ENCODE measurements around the gene SEPTIN8.
"Not testable (repeated sequence)": the region's sequence is repeated elsewhere in the genome, so short reads cannot be mapped to it uniquely, and the experiment has no call there.

Gene SEPTIN8

DNA sequence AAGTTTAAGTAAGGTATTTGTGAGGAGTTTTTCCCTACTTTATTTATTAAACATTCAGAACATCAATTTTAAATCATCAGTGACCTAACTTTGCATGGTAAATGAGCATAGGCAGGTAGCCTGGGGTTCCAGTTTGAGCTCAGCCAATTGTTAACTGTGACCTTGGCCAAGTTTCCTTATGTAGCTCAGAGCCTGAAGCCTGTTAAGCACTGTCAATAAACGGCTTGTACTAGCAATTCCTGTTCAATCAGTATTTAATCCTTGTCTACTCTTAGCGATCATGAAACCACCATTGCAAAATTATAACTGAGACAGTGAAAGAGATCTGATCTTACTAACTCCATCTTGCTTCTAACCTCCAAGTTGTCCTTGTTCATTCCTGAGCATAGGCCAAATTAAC is 31.4 kb upstream of the SEPTIN8 start:
- WGBS, 2 donors (ENCODE audit: extremely low coverage in 2 of 2, insufficient read length in 2 of 2, insufficient replicate concordance in 1 of 2), result no CpG with 5 or more reads among the region's 2 CpGs
- Histone ChIP-seq H3K18ac (ENCODE audit: low read length) (no peak overlapping the region), H2BK5ac (ENCODE audit: low read length) (no peak overlapping the region)

DNA sequence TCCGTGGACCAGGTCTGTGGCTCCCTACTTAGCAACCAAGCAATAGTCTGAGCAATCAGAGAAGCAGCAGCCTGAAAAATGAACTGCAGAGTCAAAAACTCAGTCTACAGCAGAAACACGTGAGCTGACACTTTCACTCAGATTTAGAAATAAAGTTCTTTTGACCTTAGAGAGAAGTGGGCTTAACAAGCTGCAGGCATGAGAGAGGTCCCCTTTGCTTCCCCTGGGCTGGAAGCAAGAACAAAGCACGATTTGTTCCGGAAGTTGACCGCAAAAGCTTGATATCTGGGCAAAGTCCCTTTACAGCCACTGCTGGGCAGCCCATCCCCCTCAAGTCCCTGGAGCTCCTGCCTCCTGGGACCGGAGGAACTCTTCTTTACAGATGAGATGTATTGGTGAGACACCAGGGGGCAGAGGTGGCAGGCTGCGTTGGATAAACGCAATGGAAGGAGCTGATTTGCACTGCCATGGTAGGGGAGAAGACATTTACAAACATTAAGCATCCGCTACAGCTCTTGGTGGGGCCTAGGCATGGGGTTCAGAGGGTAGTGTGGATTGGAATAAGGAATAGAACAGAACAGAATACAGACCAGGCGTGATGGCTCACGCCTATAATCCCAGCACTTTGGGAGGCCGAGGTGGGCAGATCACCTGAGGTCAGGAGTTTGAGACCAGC is 30.3 kb upstream of the SEPTIN8 start:
- H2BK15ac ChIP-seq (ENCODE audit: low read length), result no peak overlapping the region
- WGBS, 2 donors (ENCODE audit: extremely low coverage in 2 of 2, insufficient read length in 2 of 2, insufficient replicate concordance in 1 of 2), result no CpG with 5 or more reads among the region's 12 CpGs
- DNase-seq (ENCODE audit: low spot score), result no peak
- H3K14ac ChIP-seq (ENCODE audit: low read length), result no peak overlapping the region
- no peak overlapping the region for H3K23ac ChIP-seq (ENCODE audit: low read depth, low read length, poor library complexity)
- H3K36me3 ChIP-seq (replicated peaks in 1 of 2; ENCODE audit: control insufficient read depth in 2 of 2, insufficient read depth in 2 of 2, low read length in 2 of 2), result no peaks in the 10 kb centered on the region
- peaks cover 0 to 46% (median 11%) of the 10 kb centered on the region in 3 experiments for H3K27me3 ChIP-seq (ENCODE audit: control insufficient read depth in 3 of 3, insufficient read depth in 3 of 3, low read depth in 1 of 3, low read length in 3 of 3)
- H3K9ac ChIP-seq (ENCODE audit: low read depth, low read length, poor library complexity), result no peak overlapping the region
- H3K9me3 ChIP-seq (replicated peaks in 1 of 2; ENCODE audit: control insufficient read depth in 2 of 2, insufficient read depth in 1 of 2, low read depth in 1 of 2, low read length in 2 of 2), result no peaks in the 10 kb centered on the region
- H2AFZ ChIP-seq (ENCODE audit: low read length), result peak overlapping the region; percentile 73
- peaks cover 5 to 6% of the 10 kb centered on the region in 2 donors for H3K4me1 ChIP-seq (ENCODE audit: control insufficient read depth in 2 of 2, insufficient read depth in 1 of 2, low read depth in 1 of 2, low read length in 2 of 2)
- no peak overlapping the region for H2AK5ac ChIP-seq (ENCODE audit: low read depth, low read length)
- H3K4ac ChIP-seq (ENCODE audit: low read length), result no peak overlapping the region
- H3K4me2 ChIP-seq (ENCODE audit: insufficient read depth, low read length, poor library complexity, severe bottlenecking), result no peak overlapping the region
- H4K8ac ChIP-seq (ENCODE audit: low read depth, low read length), result no peak overlapping the region
- H2BK5ac ChIP-seq (ENCODE audit: low read length), result no peak overlapping the region
- H3K4me3 ChIP-seq (ENCODE audit: low read length in 2 of 2), result no peak overlapping the region
- no peak overlapping the region for H3K27ac ChIP-seq (replicated peaks; ENCODE audit: low read length)
- no peaks in the 10 kb centered on the region for H3K79me1 ChIP-seq (ENCODE audit: low read depth, low read length)
- H2BK120ac ChIP-seq (ENCODE audit: low read depth, low read length), result no peak overlapping the region
- H2BK12ac ChIP-seq (ENCODE audit: low read length), result no peak overlapping the region
- H4K91ac ChIP-seq (ENCODE audit: low read depth, low read length, poor library complexity), result no peak overlapping the region
- no peak overlapping the region for H3K18ac ChIP-seq (ENCODE audit: low read length)

More for the DNA sequence above, 31.4 kb upstream of the SEPTIN8 start:
- Histone ChIP-seq H3K9ac (ENCODE audit: low read depth, low read length, poor library complexity) (no peak overlapping the region), H3K4me1 (ENCODE audit: control insufficient read depth in 2 of 2, insufficient read depth in 1 of 2, low read depth in 1 of 2, low read length in 2 of 2) (peaks cover 5 to 6% of the 10 kb centered on the region in 2 donors), H4K8ac (ENCODE audit: low read depth, low read length) (no peak overlapping the region), H2BK15ac (ENCODE audit: low read length) (no peak overlapping the region), H3K14ac (ENCODE audit: low read length) (no peak overlapping the region), H3K9me3 (replicated peaks in 1 of 2; ENCODE audit: control insufficient read depth in 2 of 2, insufficient read depth in 1 of 2, low read depth in 1 of 2, low read length in 2 of 2) (no peaks in the 10 kb centered on the region), H3K79me1 (ENCODE audit: low read depth, low read length) (no peaks in the 10 kb centered on the region), H2AK5ac (ENCODE audit: low read depth, low read length) (no peak overlapping the region), H3K4ac (ENCODE audit: low read length) (no peak overlapping the region), H3K4me2 (ENCODE audit: insufficient read depth, low read length, poor library complexity, severe bottlenecking) (no peak overlapping the region), H3K27me3 (ENCODE audit: control insufficient read depth in 3 of 3, insufficient read depth in 3 of 3, low read depth in 1 of 3, low read length in 3 of 3) (peaks cover 4 to 50% (median 22%) of the 10 kb centered on the region in 3 experiments), H4K91ac (ENCODE audit: low read depth, low read length, poor library complexity) (no peak overlapping the region), H3K4me3 (ENCODE audit: low read length in 2 of 2) (no peak overlapping the region), H2BK120ac (ENCODE audit: low read depth, low read length) (no peak overlapping the region), H3K36me3 (replicated peaks in 1 of 2; ENCODE audit: control insufficient read depth in 2 of 2, insufficient read depth in 2 of 2, low read length in 2 of 2) (no peaks in the 10 kb centered on the region), H2AFZ (ENCODE audit: low read length) (no peak overlapping the region), H3K23ac (ENCODE audit: low read depth, low read length, poor library complexity) (no peak overlapping the region), H3K27ac (replicated peaks; ENCODE audit: low read length) (no peak overlapping the region), H2BK12ac (ENCODE audit: low read length) (no peak overlapping the region)
- no peak for DNase-seq (ENCODE audit: low spot score)

DNA sequence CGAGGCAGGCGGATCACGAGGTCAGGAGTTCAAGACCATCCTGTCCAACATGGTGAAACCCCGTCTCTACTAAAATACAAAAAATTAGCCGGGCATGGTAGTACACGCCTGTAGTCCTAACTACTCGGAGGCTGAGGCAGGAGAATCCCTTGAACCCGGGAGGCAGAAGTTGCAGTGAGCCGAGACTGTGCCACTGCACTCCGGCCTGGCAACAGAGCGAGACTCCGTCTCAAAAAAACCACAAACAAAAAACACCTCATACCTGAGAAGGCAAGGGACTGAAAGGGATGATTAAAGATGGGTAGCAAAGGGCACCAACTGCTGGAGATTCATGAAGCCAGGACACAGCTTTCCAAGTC is 29.7 kb upstream of the SEPTIN8 start:
- H3K27me3 ChIP-seq (ENCODE audit: control insufficient read depth in 3 of 3, insufficient read depth in 3 of 3, low read depth in 1 of 3, low read length in 3 of 3), result peaks cover 0 to 45% (median 6%) of the 10 kb centered on the region in 3 experiments
- H3K18ac ChIP-seq (ENCODE audit: low read length); H3K27ac ChIP-seq (replicated peaks; ENCODE audit: low read length); DNase-seq (ENCODE audit: low spot score); H3K9ac ChIP-seq (ENCODE audit: low read depth, low read length, poor library complexity); H3K4me2 ChIP-seq (ENCODE audit: insufficient read depth, low read length, poor library complexity, severe bottlenecking); H3K79me1 ChIP-seq (ENCODE audit: low read depth, low read length); H4K91ac ChIP-seq (ENCODE audit: low read depth, low read length, poor library complexity); H3K14ac ChIP-seq (ENCODE audit: low read length); H2AK5ac ChIP-seq (ENCODE audit: low read depth, low read length); H3K23ac ChIP-seq (ENCODE audit: low read depth, low read length, poor library complexity); H3K9me3 ChIP-seq (replicated peaks in 1 of 2; ENCODE audit: control insufficient read depth in 2 of 2, insufficient read depth in 1 of 2, low read depth in 1 of 2, low read length in 2 of 2); H2BK5ac ChIP-seq (ENCODE audit: low read length); H3K36me3 ChIP-seq (replicated peaks in 1 of 2; ENCODE audit: control insufficient read depth in 2 of 2, insufficient read depth in 2 of 2, low read length in 2 of 2); H2BK120ac ChIP-seq (ENCODE audit: low read depth, low read length); H3K4ac ChIP-seq (ENCODE audit: low read length); H3K4me1 ChIP-seq (ENCODE audit: control insufficient read depth in 2 of 2, insufficient read depth in 1 of 2, low read depth in 1 of 2, low read length in 2 of 2); H3K4me3 ChIP-seq (ENCODE audit: low read length in 2 of 2); H2BK15ac ChIP-seq (ENCODE audit: low read length); H4K8ac ChIP-seq (ENCODE audit: low read depth, low read length); H2BK12ac ChIP-seq (ENCODE audit: low read length): not testable (repeated sequence)
- peak overlapping the region; percentile 73 for H2AFZ ChIP-seq (ENCODE audit: low read length)
- WGBS, 2 donors (ENCODE audit: extremely low coverage in 2 of 2, insufficient read length in 2 of 2, insufficient replicate concordance in 1 of 2), result no CpG with 5 or more reads among the region's 12 CpGs

DNA sequence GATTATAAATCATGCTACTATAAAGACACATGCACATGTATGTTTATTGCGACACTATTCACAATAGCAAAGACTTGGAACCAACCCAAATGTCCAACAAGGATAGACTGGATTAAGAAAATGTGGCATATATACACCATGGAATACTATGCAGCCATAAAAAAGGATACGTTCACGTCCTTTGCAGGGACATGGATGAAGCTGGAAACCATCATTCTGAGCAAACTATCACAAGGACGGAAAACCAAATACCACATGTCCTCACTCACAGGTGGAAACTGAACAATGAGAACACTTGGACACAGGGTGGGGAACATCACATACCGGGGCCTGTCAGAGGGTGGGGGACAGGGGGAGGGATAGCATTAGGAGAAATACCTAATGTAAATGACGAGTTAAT is 28.8 kb upstream of the SEPTIN8 start:
- not testable (repeated sequence) for H4K91ac ChIP-seq (ENCODE audit: low read depth, low read length, poor library complexity); H3K9ac ChIP-seq (ENCODE audit: low read depth, low read length, poor library complexity); H2BK12ac ChIP-seq (ENCODE audit: low read length); H2AFZ ChIP-seq (ENCODE audit: low read length); H3K9me3 ChIP-seq (replicated peaks in 1 of 2; ENCODE audit: control insufficient read depth in 2 of 2, insufficient read depth in 1 of 2, low read depth in 1 of 2, low read length in 2 of 2); H2BK15ac ChIP-seq (ENCODE audit: low read length); H3K18ac ChIP-seq (ENCODE audit: low read length); H2BK5ac ChIP-seq (ENCODE audit: low read length); H4K8ac ChIP-seq (ENCODE audit: low read depth, low read length); H3K14ac ChIP-seq (ENCODE audit: low read length); H3K36me3 ChIP-seq (replicated peaks in 1 of 2; ENCODE audit: control insufficient read depth in 2 of 2, insufficient read depth in 2 of 2, low read length in 2 of 2); H3K27ac ChIP-seq (replicated peaks; ENCODE audit: low read length); H3K4ac ChIP-seq (ENCODE audit: low read length); H2BK120ac ChIP-seq (ENCODE audit: low read depth, low read length); H3K4me3 ChIP-seq (ENCODE audit: low read length in 2 of 2); DNase-seq (ENCODE audit: low spot score); H3K79me1 ChIP-seq (ENCODE audit: low read depth, low read length); H3K4me1 ChIP-seq (ENCODE audit: control insufficient read depth in 2 of 2, insufficient read depth in 1 of 2, low read depth in 1 of 2, low read length in 2 of 2); H2AK5ac ChIP-seq (ENCODE audit: low read depth, low read length); H3K23ac ChIP-seq (ENCODE audit: low read depth, low read length, poor library complexity); H3K4me2 ChIP-seq (ENCODE audit: insufficient read depth, low read length, poor library complexity, severe bottlenecking)
- no CpG with 5 or more reads among the region's 6 CpGs for WGBS, 2 donors (ENCODE audit: extremely low coverage in 2 of 2, insufficient read length in 2 of 2, insufficient replicate concordance in 1 of 2)
- H3K27me3 ChIP-seq (ENCODE audit: control insufficient read depth in 3 of 3, insufficient read depth in 3 of 3, low read depth in 1 of 3, low read length in 3 of 3), result peaks cover 0 to 45% (median 0%) of the 10 kb centered on the region in 3 experiments

Measured in neuronal stem cell (in vitro differentiated cells).